GM12878 (cell line): ENCODE data around the gene TLR5. TPM values are rescaled to one million over a fixed set of nuclear protein-coding genes. Genes with fewer than 3 reads are reported as not detected.

Experiments used
- ATAC-seq: fragments of 200-7000 bp; cut with Tn5 transposase; 3 replicates; pipeline ENCODE4 v1.9.1; 2020; ENCODE audit warnings: mild to moderate bottlenecking, moderate library complexity
- BruUV-seq: library from RNA; stranded (reverse); fragments of 400-500 nt; replicated peaks from 2 replicates; lab custom pipeline; 2021; lab: Mats Ljungman, UMichigan
- CTCF ChIA-PET: fragments of 300-600 bp; sonication (Branson Sonifier 250); formaldehyde crosslinking; extraction: SDS; loops from one replicate; lab custom pipeline; 2021; ENCODE audit warnings: inconsistent platforms; lab: Yijun Ruan, JAX
- POLR2A ChIA-PET: fragments of 350-600 bp; formaldehyde crosslinking; extraction: SDS; loops from one replicate; lab custom pipeline; 2021; ENCODE audit warnings: inconsistent platforms; lab: Charles Lee
- RAD21 ChIA-PET: fragments of 300-600 bp; sonication (Branson Sonifier 250); formaldehyde crosslinking; loops from one replicate; lab custom pipeline; 2023; ENCODE audit warnings: antibody characterized with exemption; ENCODE audit not compliant: unreplicated experiment; lab: Charles Lee
- SMC1A ChIA-PET: fragments of 300-600 bp; sonication (Branson Sonifier 250); formaldehyde crosslinking; loops from one replicate; lab custom pipeline; 2023; ENCODE audit not compliant: unreplicated experiment, uncharacterized antibody; lab: Charles Lee
- DNase-seq: peaks from one replicate; pipeline ENCODE4 v3.0.0-alpha.2; 2011; ENCODE audit warnings: low read depth, low spot score
- FAIRE-seq: peaks from 3 replicates; lab custom pipeline; 2011; peaks lifted over from hg19 to GRCh38; lab: Jason Lieb, UNC
- H2AFZ ChIP-seq: 2 replicates; pipeline ENCODE4 v1.6.0; 2011; ENCODE audit warnings: low read depth, low read length, control low read depth; ENCODE audit not compliant: control insufficient read depth
- H3K27ac ChIP-seq: 2 replicates; pipeline ENCODE4 v1.5.1; 2011; ENCODE audit warnings: control low read depth; ENCODE audit not compliant: control insufficient read depth, insufficient read depth
- H3K27me3 ChIP-seq, 2 experiments: replicated peaks in 1 of 2; 2 replicates each; pipeline versions ENCODE4 v1.6.0 to v1.6.1; 2011; ENCODE audit warnings: low read length in 1 of 2; ENCODE audit not compliant: control insufficient read depth in 2 of 2, insufficient read depth in 2 of 2
- H3K36me3 ChIP-seq, 2 experiments: 2 replicates each; pipeline ENCODE4 v1.5.1; 2011; ENCODE audit warnings: low read length in 1 of 2; ENCODE audit not compliant: control insufficient read depth in 2 of 2, insufficient read depth in 2 of 2
- H3K4me1 ChIP-seq: 2 replicates; pipeline ENCODE4 v1.6.1; 2011; ENCODE audit warnings: mild to moderate bottlenecking, low read length, moderate library complexity, mixed read lengths; ENCODE audit not compliant: control insufficient read depth, insufficient read depth
- H3K4me2 ChIP-seq: 2 replicates; pipeline ENCODE4 v1.6.0; 2011; ENCODE audit warnings: control low read depth; ENCODE audit not compliant: control insufficient read depth, insufficient read depth
- H3K4me3 ChIP-seq: fragments of 200-600 bp; sonication (generic); 2 replicates; pipeline ENCODE4 v1.5.1; 2016
- H3K79me2 ChIP-seq: 2 replicates; pipeline ENCODE4 v1.6.0; 2011; ENCODE audit warnings: low read length; ENCODE audit not compliant: control insufficient read depth, insufficient read depth
- H3K9ac ChIP-seq: 2 replicates; pipeline ENCODE4 v1.8.0; 2011; ENCODE audit warnings: low read length, control low read depth, mixed read lengths; ENCODE audit not compliant: control insufficient read depth, insufficient read depth
- H3K9me3 ChIP-seq: replicated peaks from 3 replicates; pipeline ENCODE4 v1.5.1; 2011; ENCODE audit warnings: mild to moderate bottlenecking, low read length; ENCODE audit not compliant: control insufficient read depth, insufficient read depth
- H4K20me1 ChIP-seq: 2 replicates; pipeline ENCODE4 v1.6.0; 2011; ENCODE audit not compliant: control insufficient read depth, insufficient read depth
- IKZF1 ChIP-seq: fragments of 450-650 bp; conservative IDR thresholded peaks from 2 replicates; pipeline ENCODE4 v1.6.1; 2017; ENCODE audit warnings: antibody characterized with exemption, mild to moderate bottlenecking
- PRDM15 ChIP-seq: fragments of 450-650 bp; formaldehyde crosslinking; IDR thresholded peaks from 2 replicates; pipeline ENCODE4 v1.4.0; 2020; ENCODE audit warnings: mild to moderate bottlenecking, moderate library complexity
- STAT3 ChIP-seq: IDR thresholded peaks from 2 replicates; pipeline ENCODE4 v1.6.1; 2011; ENCODE audit warnings: low read depth, low read length, improper control_type of control experiment
- YBX1 ChIP-seq: fragments of 450-650 bp; IDR thresholded peaks from 2 replicates; pipeline ENCODE4 v1.6.1; 2016; ENCODE audit warnings: antibody characterized with exemption
- WGBS: methylation state at CpG from one replicate; pipeline ENCODE4 v1.1.6; 2016; ENCODE audit warnings: low lambda C conversion rate; ENCODE audit not compliant: insufficient replicate concordance, insufficient coverage; ENCODE audit errors: missing lambda C conversion rate; 5-methylcytosine and 5-hydroxymethylcytosine counted together
- in situ Hi-C: fragments of 300-500 bp; cut with MboI; formaldehyde crosslinking; loops from 9 replicates; pipeline ENCODE4 v1.14.3; 2018; ENCODE audit warnings: mixed read lengths
- intact Hi-C: fragments of 100-400 bp; cut with micrococcal nuclease; formaldehyde crosslinking; loops from one replicate; pipeline ENCODE4 v1.14.2; 2022; ENCODE audit not compliant: unreplicated experiment
- polyA plus RNA-seq, 11 experiments: library from polyadenylated mRNA; depleted of rRNA in 4 of 11; unstranded in 6 of 11; stranded (reverse) in 5 of 11; fragments of >200 nt; fragmentation: Nextera tagmentation in 4 of 11; fragmentation: Illumina TruSeq in 1 of 11; extraction: Ambion mirVana in 4 of 11; extraction: Trizol in 1 of 11; gene quantifications; 1 replicate in 1 of 11; 2 replicates in 10 of 11; pipeline versions ENCODE4 v1.2.1 to v1.2.3, GENCODE V29; 2011 to 2016; ENCODE audit warnings: inconsistent platforms in 2 of 11, missing spikeins in 2 of 11, low read depth in 1 of 11
- total RNA-seq, 4 experiments: library from RNA; depleted of rRNA in 3 of 4; stranded (reverse); fragments of >200 nt in 3 of 4; fragmentation: Illumina TruSeq in 1 of 4; extraction: Trizol in 1 of 4; gene quantifications; 2 replicates each; pipeline versions ENCODE4 v1.2.1 to v1.2.3, GENCODE V29; 2013 to 2021
- TF ChIP-seq, protein P1 (sequence below): fragments of 450-650 bp; IDR thresholded peaks from 2 replicates; pipeline ENCODE4 v1.6.1; 2017; ENCODE audit warnings: antibody characterized with exemption, mild to moderate bottlenecking, moderate library complexity
- TF ChIP-seq, protein P2 (sequence below): IDR thresholded peaks from 2 replicates; pipeline ENCODE4 v1.6.1; 2011; ENCODE audit warnings: low read depth, low read length, improper control_type of control experiment, borderline replicate concordance

TLR5 gene
- total and polyA plus RNA-seq, 10 of the 15 experiments (the other 5 are each of a cell fraction or from before 2014, with no cell fraction given), result 0.34 to 5.3 (median 0.79) TPM

DNA sequence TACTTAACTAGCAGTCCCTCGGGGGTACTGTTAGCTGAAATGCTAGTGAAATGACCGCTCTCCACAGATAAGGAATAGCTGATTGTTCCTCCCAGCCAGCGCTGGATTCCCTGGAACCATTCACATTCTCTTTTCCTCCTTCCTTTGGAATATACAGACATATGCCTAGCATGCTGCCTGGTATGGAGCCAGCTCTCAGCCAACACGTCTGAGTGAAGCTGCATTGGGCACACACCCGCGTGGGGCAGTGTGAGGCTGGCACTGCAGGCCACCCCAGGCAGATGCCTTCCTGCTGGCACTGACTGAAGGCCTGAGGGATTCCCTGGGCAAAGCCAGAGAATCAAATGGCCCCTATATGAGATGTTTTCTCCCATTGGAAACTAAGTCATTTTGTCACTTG lies 66.7 kb downstream of the TLR5 start:
- no peaks in the 10 kb centered on the region for H3K9me3 ChIP-seq
- DNase-seq, result no peak
- ChIA-PET POLR2A (no interaction called here), CTCF (interaction anchor here (0.8 kb wide), 1 partner anchor 14 kb away, joined by 3 read pairs; no protein-coding TSS in a partner anchor), RAD21 (no interaction called here), SMC1A (no interaction called here)
- H3K36me3 ChIP-seq, result no peaks in the 10 kb centered on the region
- no peaks in the 10 kb centered on the region for H3K79me2 ChIP-seq
- TF ChIP-seq IKZF1 (no peak), YBX1 (no peak), STAT3 (no peak)
- TF ChIP-seq, protein P1, sequence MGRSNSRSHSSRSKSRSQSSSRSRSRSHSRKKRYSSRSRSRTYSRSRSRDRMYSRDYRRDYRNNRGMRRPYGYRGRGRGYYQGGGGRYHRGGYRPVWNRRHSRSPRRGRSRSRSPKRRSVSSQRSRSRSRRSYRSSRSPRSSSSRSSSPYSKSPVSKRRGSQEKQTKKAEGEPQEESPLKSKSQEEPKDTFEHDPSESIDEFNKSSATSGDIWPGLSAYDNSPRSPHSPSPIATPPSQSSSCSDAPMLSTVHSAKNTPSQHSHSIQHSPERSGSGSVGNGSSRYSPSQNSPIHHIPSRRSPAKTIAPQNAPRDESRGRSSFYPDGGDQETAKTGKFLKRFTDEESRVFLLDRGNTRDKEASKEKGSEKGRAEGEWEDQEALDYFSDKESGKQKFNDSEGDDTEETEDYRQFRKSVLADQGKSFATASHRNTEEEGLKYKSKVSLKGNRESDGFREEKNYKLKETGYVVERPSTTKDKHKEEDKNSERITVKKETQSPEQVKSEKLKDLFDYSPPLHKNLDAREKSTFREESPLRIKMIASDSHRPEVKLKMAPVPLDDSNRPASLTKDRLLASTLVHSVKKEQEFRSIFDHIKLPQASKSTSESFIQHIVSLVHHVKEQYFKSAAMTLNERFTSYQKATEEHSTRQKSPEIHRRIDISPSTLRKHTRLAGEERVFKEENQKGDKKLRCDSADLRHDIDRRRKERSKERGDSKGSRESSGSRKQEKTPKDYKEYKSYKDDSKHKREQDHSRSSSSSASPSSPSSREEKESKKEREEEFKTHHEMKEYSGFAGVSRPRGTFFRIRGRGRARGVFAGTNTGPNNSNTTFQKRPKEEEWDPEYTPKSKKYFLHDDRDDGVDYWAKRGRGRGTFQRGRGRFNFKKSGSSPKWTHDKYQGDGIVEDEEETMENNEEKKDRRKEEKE, result no peak
- 49% methylated on average over 6 of the region's 6 CpGs for WGBS
- H2AFZ ChIP-seq, result no peak overlapping the region
- no TSS peak for BruUV-seq
- H4K20me1 ChIP-seq, result no peaks in the 10 kb centered on the region
- in situ Hi-C loops (no loop called here), intact Hi-C loops (no loop called here)
- ATAC-seq, result no peak
- H3K4me2 ChIP-seq, result no peak overlapping the region
- H3K4me3 ChIP-seq, result no peak overlapping the region
- no peaks in the 10 kb centered on the region; a peak in 1 of 4 replicates for H3K27me3 ChIP-seq
- H3K27ac ChIP-seq, result no peak overlapping the region
- no peaks in the 10 kb centered on the region for H3K4me1 ChIP-seq
- H3K9ac ChIP-seq, result no peak overlapping the region
- FAIRE-seq, result no peak

DNA sequence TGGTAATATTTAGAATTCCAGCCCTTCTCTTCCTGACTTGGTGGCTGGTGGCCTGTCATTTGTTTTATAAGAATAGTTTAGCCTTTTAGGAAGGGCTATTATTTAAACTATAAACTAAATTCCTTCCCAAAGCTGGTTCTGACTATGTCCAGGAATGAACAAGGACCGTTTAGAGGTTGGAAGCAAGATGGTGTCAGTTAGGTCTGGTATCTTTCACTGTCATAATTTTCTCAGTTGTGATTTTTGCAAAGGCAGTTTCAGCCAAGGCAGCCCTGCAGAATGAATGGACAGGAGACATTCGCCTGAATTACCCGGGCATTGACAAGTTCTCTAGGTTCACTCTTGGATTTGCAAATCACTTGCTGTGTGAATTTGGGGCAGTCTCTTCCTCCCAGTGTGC lies 67.2 kb downstream of the TLR5 start:
- FAIRE-seq (no peak), ATAC-seq (no peak), DNase-seq (no peak)
- Histone ChIP-seq H3K9me3 (no peaks in the 10 kb centered on the region), H3K27me3 (no peaks in the 10 kb centered on the region; a peak in 1 of 4 replicates), H3K9ac (no peak overlapping the region), H3K79me2 (no peaks in the 10 kb centered on the region), H3K4me2 (no peak overlapping the region), H3K36me3 (no peaks in the 10 kb centered on the region), H3K4me1 (no peaks in the 10 kb centered on the region), H4K20me1 (no peaks in the 10 kb centered on the region), H2AFZ (no peak overlapping the region), H3K4me3 (no peak overlapping the region), H3K27ac (no peak overlapping the region)
- RAD21 ChIA-PET, result no interaction called here
- intact Hi-C loops (no loop called here), in situ Hi-C loops (no loop called here)
- SMC1A ChIA-PET, result no interaction called here
- 10% methylated on average over 3 of the region's 3 CpGs for WGBS
- CTCF ChIA-PET, result interaction anchor here (0.8 kb wide), 1 partner anchor 15 kb away, joined by 3 read pairs; no protein-coding TSS in a partner anchor
- BruUV-seq, result no TSS peak
- POLR2A ChIA-PET, result no interaction called here
- TF ChIP-seq, protein P2, sequence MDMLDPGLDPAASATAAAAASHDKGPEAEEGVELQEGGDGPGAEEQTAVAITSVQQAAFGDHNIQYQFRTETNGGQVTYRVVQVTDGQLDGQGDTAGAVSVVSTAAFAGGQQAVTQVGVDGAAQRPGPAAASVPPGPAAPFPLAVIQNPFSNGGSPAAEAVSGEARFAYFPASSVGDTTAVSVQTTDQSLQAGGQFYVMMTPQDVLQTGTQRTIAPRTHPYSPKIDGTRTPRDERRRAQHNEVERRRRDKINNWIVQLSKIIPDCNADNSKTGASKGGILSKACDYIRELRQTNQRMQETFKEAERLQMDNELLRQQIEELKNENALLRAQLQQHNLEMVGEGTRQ, result no peak
- TF ChIP-seq PRDM15 (CRISPR knock-in tag), result no peak
- TF ChIP-seq, all 136 proteins: peak for 0
